Kidney capillary endothelial cell (primary cell): ENCODE data around the gene ITCH.
A peak's percentile ranks its signal among the peaks of the same experiment; 100 is the strongest.
"Not testable (repeated sequence)": the region's sequence is repeated elsewhere in the genome, so short reads cannot be mapped to it uniquely, and the experiment has no call there.

Source experiments
- DNase-seq: peaks from one replicate; pipeline ENCODE4 v3.0.0-alpha.2; 2018; ENCODE audit warnings: low spot score

ITCH gene

DNA sequence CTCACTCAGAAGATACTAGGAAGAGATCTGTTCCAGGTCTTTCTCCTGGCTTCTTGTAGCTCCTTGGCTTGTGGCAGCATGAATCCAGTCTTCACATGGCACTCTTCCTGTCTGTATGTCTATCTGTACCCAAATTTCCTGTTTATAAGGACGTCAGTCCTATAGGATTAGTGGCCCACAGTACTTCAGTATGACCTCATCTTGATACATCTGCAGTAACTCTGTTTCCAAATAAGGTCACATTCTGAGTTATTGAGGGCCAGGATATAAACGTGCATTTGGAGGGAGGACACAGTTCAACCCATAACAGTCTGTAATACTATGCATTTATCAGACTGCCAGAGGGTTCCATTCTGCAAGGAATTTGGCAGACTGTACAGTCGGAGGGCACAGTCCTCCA lies 95.6 kb downstream of the ITCH start:
- peak; percentile 55 for DNase-seq

GRCh38 chr20:34459209-34459897 lies 96.3 kb downstream of the ITCH start:
- no peak for DNase-seq

DNA sequence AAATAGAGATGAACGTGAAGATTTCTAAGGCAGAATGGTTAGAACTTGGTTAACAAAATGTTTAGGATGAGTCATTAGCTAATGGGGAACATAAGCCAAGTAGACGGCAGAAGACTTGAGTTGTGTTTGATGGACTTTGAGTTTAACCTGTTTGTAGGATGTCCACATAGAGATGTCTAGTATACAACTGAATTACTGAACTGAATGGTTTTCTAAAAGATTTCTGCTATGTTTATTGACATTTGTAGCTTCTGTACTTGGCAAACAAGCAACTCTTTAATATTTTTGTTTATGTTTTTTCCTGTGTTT lies 98.7 kb downstream of the ITCH start:
- DNase-seq = no peak

GRCh38 chr20:34468951-34469350 lies 105.9 kb downstream of the ITCH start:
- DNase-seq = no peak

DNA sequence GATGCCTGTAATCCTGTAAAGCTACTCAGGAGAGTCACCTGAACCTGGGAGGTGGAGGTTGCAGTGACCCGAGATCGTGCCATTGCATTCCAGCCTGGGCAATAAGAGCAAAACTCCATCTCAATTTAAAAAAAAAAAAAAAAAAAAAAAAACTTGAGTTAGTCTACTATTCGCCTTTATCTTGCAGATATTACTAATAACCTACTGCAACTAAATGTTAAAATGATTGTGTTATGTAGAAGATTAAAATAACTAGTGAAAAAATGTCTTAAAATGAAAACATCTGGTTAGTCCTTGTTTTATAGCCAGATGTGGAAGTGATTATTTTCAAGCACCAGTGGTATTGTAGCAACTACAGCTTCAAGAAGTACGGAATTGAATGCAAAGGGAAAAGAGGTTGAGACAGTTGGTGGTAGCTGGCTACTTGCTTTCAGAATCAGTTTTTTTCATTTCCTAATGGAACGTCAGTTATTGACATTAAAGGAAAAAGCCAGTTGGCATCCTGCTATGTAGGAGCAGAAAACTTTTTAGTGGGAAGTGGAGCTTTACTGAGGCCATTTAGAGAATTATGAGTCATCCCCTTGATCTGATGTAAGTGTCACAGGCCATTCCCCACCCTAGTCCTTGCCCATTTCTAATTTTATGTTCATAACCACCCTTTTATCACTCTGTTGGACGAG lies 109.3 kb downstream of the ITCH start:
- DNase-seq = peak; percentile 44

DNA sequence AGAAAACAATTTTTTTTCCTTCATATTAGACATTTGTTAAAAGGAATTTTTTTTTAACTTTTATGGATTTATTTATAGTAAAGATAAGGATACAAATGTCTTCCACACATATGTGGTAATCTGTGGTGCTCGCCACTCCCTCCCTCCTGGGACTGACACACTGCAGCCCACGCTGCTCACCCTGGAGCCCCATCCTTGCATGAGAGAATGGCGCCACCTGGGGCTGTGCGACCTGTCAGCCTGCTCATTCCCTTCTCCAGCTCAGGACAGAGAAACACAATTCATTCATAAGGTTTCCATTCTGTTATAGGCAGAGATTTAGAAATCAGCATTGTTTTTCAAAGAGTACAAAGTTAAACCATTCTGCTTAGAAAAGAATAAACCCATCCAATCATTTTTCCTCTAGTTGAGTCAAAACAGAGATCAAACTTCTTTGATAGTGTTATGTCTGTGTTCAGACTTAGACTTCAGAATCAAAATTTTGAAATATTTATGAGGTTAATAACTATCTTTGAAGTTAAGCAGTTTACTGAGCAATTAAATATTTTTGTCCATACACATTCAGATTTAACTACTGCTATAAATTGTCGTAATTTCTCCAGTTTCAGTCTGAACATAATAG lies 110.3 kb downstream of the ITCH start:
- DNase-seq = no peak

DNA sequence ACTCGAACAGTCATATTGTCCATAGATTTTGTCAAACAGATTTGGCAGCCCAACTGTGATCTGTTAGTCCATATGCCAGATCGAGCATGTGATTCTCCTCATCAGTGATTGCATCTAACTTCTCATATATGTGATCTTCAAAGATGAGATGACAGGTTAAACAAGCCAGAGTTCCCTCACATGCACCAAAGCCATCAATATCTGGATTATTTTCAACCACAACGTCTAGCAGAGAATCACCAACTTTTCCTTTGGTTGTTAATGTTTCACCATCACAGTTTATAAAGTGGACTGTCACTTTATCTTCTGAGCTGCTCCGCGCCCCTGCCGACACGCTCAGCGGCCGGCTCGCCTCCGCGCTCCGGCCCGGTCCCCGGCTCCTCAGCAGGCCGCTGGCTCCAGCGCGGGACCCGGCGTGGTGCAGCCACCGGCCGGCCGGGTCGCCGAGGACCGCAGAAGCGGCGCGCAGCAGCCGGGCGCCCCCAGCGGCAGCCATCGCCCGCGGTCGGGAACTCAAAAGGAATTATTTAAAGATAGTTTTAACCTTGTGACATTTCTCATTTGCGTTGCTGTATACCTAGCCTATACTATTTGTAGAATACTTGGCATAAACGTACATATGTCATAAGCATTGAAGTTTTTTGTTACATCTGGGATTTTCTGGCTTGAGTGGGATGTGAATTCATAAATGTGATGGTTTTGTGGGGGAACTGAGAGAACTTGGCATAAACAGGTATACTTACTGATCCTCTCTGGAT lies 113.1 kb downstream of the ITCH start:
- DNase-seq = no peak

- DNase-seq = no peak
Measured at GRCh38 chr20:34479627-34480026, 116.6 kb downstream of the ITCH start.

GRCh38 chr20:34482154-34482553 lies 119.1 kb downstream of the ITCH start:
- DNase-seq = not testable (repeated sequence)

GRCh38 chr20:34483585-34484220 lies 120.6 kb downstream of the ITCH start:
- not testable (repeated sequence) for DNase-seq

- no peak for DNase-seq
Measured at GRCh38 chr20:34485068-34485634, 122.1 kb downstream of the ITCH start.

GRCh38 chr20:34491226-34491931 lies 128.3 kb downstream of the ITCH start:
- DNase-seq = no peak

- DNase-seq = no peak
Measured at GRCh38 chr20:34491932-34492509, 128.9 kb downstream of the ITCH start.

GRCh38 chr20:34493646-34494045 lies 130.6 kb downstream of the ITCH start:
- DNase-seq = no peak

GRCh38 chr20:34495307-34495706 lies 132.2 kb downstream of the ITCH start:
- no peak for DNase-seq

GRCh38 chr20:34495916-34496315 lies 132.8 kb downstream of the ITCH start:
- no peak for DNase-seq

GRCh38 chr20:34497596-34497995 lies 134.5 kb downstream of the ITCH start:
- DNase-seq = not testable (repeated sequence)

DNA sequence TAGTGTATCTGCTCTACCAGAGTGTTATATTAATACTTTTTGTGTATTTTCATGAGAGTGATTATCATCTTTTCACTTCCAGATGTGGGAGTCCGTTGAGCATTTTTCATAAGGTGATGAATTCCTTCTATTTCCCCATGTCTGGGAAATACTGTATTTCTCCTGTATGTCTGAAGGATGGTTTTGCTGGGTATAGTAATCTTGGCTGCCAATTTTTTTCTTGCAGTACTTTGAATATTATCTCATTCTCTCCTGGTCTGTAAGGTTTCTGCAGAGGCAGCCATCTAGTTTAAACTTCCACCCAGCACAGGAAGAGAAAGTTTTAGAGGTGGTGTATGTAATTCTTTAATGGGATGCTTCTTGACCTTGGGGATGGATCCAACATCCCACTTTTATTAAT lies 137.8 kb downstream of the ITCH start:
- DNase-seq = no peak

GRCh38 chr20:34506480-34506879 lies 143.4 kb downstream of the ITCH start:
- no peak for DNase-seq

DNA sequence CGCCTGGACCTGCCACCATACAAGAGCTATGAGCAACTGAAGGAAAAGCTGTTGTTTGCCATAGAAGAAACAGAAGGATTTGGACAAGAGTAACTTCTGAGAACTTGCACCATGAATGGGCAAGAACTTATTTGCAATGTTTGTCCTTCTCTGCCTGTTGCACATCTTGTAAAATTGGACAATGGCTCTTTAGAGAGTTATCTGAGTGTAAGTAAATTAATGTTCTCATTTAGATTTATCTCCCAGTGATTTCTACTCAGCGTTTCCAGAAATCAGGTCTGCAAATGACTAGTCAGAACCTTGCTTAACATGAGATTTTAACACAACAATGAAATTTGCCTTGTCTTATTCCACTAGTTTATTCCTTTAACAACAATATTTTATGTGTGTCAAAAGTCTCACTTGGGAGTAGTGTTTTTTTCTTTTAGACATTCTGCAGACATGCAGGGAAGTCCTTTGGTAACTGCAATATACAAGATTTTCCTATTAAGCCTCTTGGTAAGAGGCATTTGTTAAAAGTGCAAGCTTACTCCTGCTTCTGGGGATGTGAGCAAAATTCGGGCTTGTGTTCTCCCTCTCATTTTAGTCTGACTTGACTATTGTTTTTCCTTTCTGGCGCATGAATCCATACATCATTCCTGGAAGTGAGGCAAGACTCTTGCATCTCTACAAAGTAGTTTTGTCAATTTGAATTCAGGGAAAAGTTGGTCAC lies 144.8 kb downstream of the ITCH start:
- no peak for DNase-seq
